MM.1S (cell line): ENCODE measurements around the gene FICD.

Experiments
- DNase-seq: peaks from one replicate; pipeline ENCODE4 v3.0.0-alpha.2; 2015
- H2AFZ ChIP-seq: fragments of 300-600 bp; sonication (generic); 2 replicates; pipeline ENCODE4 v1.6.0; 2016; ENCODE audit warnings: antibody characterized with exemption, low read length
- H3F3A ChIP-seq: fragments of 300-600 bp; sonication (generic); 2 replicates; pipeline ENCODE4 v1.6.1; 2016; ENCODE audit warnings: mild to moderate bottlenecking, antibody characterized with exemption, low read length, moderate library complexity, mixed read lengths; ENCODE audit not compliant: insufficient read depth
- H3K27ac ChIP-seq: fragments of 300-600 bp; sonication (generic); 2 replicates; pipeline ENCODE4 v1.5.1; 2016; ENCODE audit warnings: mild to moderate bottlenecking, low read length
- H3K27me3 ChIP-seq: fragments of 300-600 bp; sonication (generic); replicated peaks from 2 replicates; pipeline ENCODE4 v1.6.0; 2016; ENCODE audit warnings: low read length; ENCODE audit not compliant: insufficient read depth
- H3K36me3 ChIP-seq: fragments of 300-600 bp; sonication (generic); replicated peaks from 2 replicates; pipeline ENCODE4 v1.6.1; 2016; ENCODE audit warnings: mild to moderate bottlenecking, low read length, mixed read lengths; ENCODE audit not compliant: insufficient read depth
- H3K4me1 ChIP-seq: fragments of 300-600 bp; sonication (generic); 2 replicates; pipeline ENCODE4 v1.6.1; 2016; ENCODE audit warnings: low read length, mixed read lengths
- H3K4me2 ChIP-seq: fragments of 300-600 bp; sonication (generic); 2 replicates; pipeline ENCODE4 v1.6.0; 2016; ENCODE audit warnings: low read depth, low read length
- H3K4me3 ChIP-seq: fragments of 300-600 bp; sonication (generic); 2 replicates; pipeline ENCODE4 v1.5.1; 2016; ENCODE audit warnings: low read length, mixed read lengths
- H3K79me2 ChIP-seq: fragments of 300-600 bp; sonication (generic); 2 replicates; pipeline ENCODE4 v1.6.1; 2016; ENCODE audit warnings: mixed run types, low read length, mixed read lengths
- H3K9ac ChIP-seq: fragments of 300-600 bp; sonication (generic); 2 replicates; pipeline ENCODE4 v1.6.1; 2016; ENCODE audit warnings: low read length, mixed read lengths
- H3K9me2 ChIP-seq: fragments of 300-600 bp; sonication (generic); replicated peaks from 2 replicates; pipeline ENCODE4 v1.6.1; 2016; ENCODE audit warnings: mild to moderate bottlenecking, low read length, mixed read lengths; ENCODE audit not compliant: insufficient read depth
- H3K9me3 ChIP-seq: fragments of 300-600 bp; sonication (generic); replicated peaks from 2 replicates; pipeline ENCODE4 v1.6.1; 2016; ENCODE audit warnings: mild to moderate bottlenecking, low read length, mixed read lengths; ENCODE audit not compliant: insufficient read depth
- H4K20me1 ChIP-seq: fragments of 300-600 bp; sonication (generic); 2 replicates; pipeline ENCODE4 v1.6.1; 2016; ENCODE audit warnings: mild to moderate bottlenecking, low read length, moderate library complexity, mixed read lengths; ENCODE audit not compliant: insufficient read depth
- CTCF ChIP-seq: fragments of 300-600 bp; sonication (generic); IDR thresholded peaks from 2 replicates; pipeline ENCODE4 v1.5.1; 2016; ENCODE audit warnings: antibody characterized with exemption, low read length, mixed read lengths
- EZH2 ChIP-seq: fragments of 300-600 bp; sonication (generic); optimal IDR thresholded peaks from 2 replicates; pipeline ENCODE3; 2017; ENCODE audit warnings: low read depth, mild to moderate bottlenecking, antibody characterized with exemption, low read length, mixed read lengths
- EZH2phosphoT487 ChIP-seq: fragments of 300-600 bp; sonication (generic); IDR thresholded peaks from 2 replicates; pipeline ENCODE4 v1.6.1; 2018; ENCODE audit warnings: antibody characterized with exemption, low read length

FICD gene

GRCh38 chr12:108547686-108548085, 32.6 kb downstream of the FICD start:
- no peak overlapping the region for H3K4me2 ChIP-seq

GRCh38 chr12:108548954-108549521, 34.0 kb downstream of the FICD start:
- Histone ChIP-seq H3K9me3 (no peaks in the 10 kb centered on the region), H4K20me1 (peaks cover 29% of the 10 kb centered on the region), H3K9me2 (no peaks in the 10 kb centered on the region), H3K4me2 (no peak overlapping the region), H3K27ac (no peak overlapping the region), H3F3A (peaks cover 2% of the 10 kb centered on the region; the same call in 1 of the 2 replicates), H3K4me1 (peaks cover 14% of the 10 kb centered on the region), H2AFZ (no peak overlapping the region), H3K9ac (no peak overlapping the region), H3K27me3 (no peaks in the 10 kb centered on the region), H3K4me3 (no peak overlapping the region), H3K36me3 (peaks cover 18% of the 10 kb centered on the region), H3K79me2 (peaks cover 100% of the 10 kb centered on the region)
- TF ChIP-seq EZH2phosphoT487 (no peak), EZH2 (no peak), CTCF (no peak)
- no peak for DNase-seq

More at GRCh38 chr12:108547686-108548085, 32.6 kb downstream of the FICD start:
- Histone ChIP-seq H3K9ac (no peak overlapping the region), H3F3A (peaks cover 11% of the 10 kb centered on the region), H3K9me3 (no peaks in the 10 kb centered on the region), H3K36me3 (peaks cover 20% of the 10 kb centered on the region), H2AFZ (no peak overlapping the region), H3K4me3 (no peak overlapping the region), H3K79me2 (peaks cover 100% of the 10 kb centered on the region), H4K20me1 (peaks cover 17% of the 10 kb centered on the region), H3K27me3 (no peaks in the 10 kb centered on the region), H3K4me1 (peaks cover 18% of the 10 kb centered on the region), H3K27ac (no peak overlapping the region), H3K9me2 (no peaks in the 10 kb centered on the region)
- no peak for DNase-seq
- TF ChIP-seq EZH2 (no peak), EZH2phosphoT487 (no peak), CTCF (no peak)

- no peak overlapping the region for H3K4me3 ChIP-seq
Measured at GRCh38 chr12:108551535-108551934, 36.5 kb downstream of the FICD start.

More at GRCh38 chr12:108551535-108551934, 36.5 kb downstream of the FICD start:
- H3K4me2 ChIP-seq, result no peak overlapping the region
- no peak overlapping the region for H2AFZ ChIP-seq
- H3K27ac ChIP-seq, result no peak overlapping the region
- TF ChIP-seq CTCF (no peak), EZH2 (no peak), EZH2phosphoT487 (no peak)
- H3F3A ChIP-seq, result no peaks in the 10 kb centered on the region
- peaks cover 16% of the 10 kb centered on the region for H3K4me1 ChIP-seq
- peaks cover 99% of the 10 kb centered on the region for H3K79me2 ChIP-seq
- peaks cover 11% of the 10 kb centered on the region for H3K36me3 ChIP-seq
- no peaks in the 10 kb centered on the region for H3K9me2 ChIP-seq
- no peaks in the 10 kb centered on the region for H3K27me3 ChIP-seq
- no peaks in the 10 kb centered on the region for H3K9me3 ChIP-seq
- peaks cover 44% of the 10 kb centered on the region for H4K20me1 ChIP-seq
- no peak overlapping the region for H3K9ac ChIP-seq
- DNase-seq, result no peak
